GM12878 (cell line): Measurements from ENCODE around the gene PSMD10. TPM values are rescaled to one million over a fixed set of nuclear protein-coding genes. Genes with fewer than 3 reads are reported as not detected.

ENCODE experiments used
- ATAC-seq: fragments of 200-7000 bp; cut with Tn5 transposase; 3 replicates; pipeline ENCODE4 v1.9.1; 2020; ENCODE audit warnings: mild to moderate bottlenecking, moderate library complexity
- BruUV-seq: library from RNA; stranded (reverse); fragments of 400-500 nt; replicated peaks from 2 replicates; lab custom pipeline; 2021; lab: Mats Ljungman, UMichigan
- CTCF ChIA-PET: fragments of 300-600 bp; sonication (Branson Sonifier 250); formaldehyde crosslinking; extraction: SDS; loops from one replicate; lab custom pipeline; 2021; ENCODE audit warnings: inconsistent platforms; lab: Yijun Ruan, JAX
- POLR2A ChIA-PET: fragments of 350-600 bp; formaldehyde crosslinking; extraction: SDS; loops from one replicate; lab custom pipeline; 2021; ENCODE audit warnings: inconsistent platforms; lab: Charles Lee
- RAD21 ChIA-PET: fragments of 300-600 bp; sonication (Branson Sonifier 250); formaldehyde crosslinking; loops from one replicate; lab custom pipeline; 2023; ENCODE audit warnings: antibody characterized with exemption; ENCODE audit not compliant: unreplicated experiment; lab: Charles Lee
- SMC1A ChIA-PET: fragments of 300-600 bp; sonication (Branson Sonifier 250); formaldehyde crosslinking; loops from one replicate; lab custom pipeline; 2023; ENCODE audit not compliant: unreplicated experiment, uncharacterized antibody; lab: Charles Lee
- DNase-seq: peaks from one replicate; pipeline ENCODE4 v3.0.0-alpha.2; 2011; ENCODE audit warnings: low read depth, low spot score
- FAIRE-seq: peaks from 3 replicates; lab custom pipeline; 2011; peaks lifted over from hg19 to GRCh38; lab: Jason Lieb, UNC
- H2AFZ ChIP-seq: 2 replicates; pipeline ENCODE4 v1.6.0; 2011; ENCODE audit warnings: low read depth, low read length, control low read depth; ENCODE audit not compliant: control insufficient read depth
- H3K27ac ChIP-seq: 2 replicates; pipeline ENCODE4 v1.5.1; 2011; ENCODE audit warnings: control low read depth; ENCODE audit not compliant: control insufficient read depth, insufficient read depth
- H3K27me3 ChIP-seq, 2 experiments: replicated peaks in 1 of 2; 2 replicates each; pipeline versions ENCODE4 v1.6.0 to v1.6.1; 2011; ENCODE audit warnings: low read length in 1 of 2; ENCODE audit not compliant: control insufficient read depth in 2 of 2, insufficient read depth in 2 of 2
- H3K36me3 ChIP-seq, 2 experiments: 2 replicates each; pipeline ENCODE4 v1.5.1; 2011; ENCODE audit warnings: low read length in 1 of 2; ENCODE audit not compliant: control insufficient read depth in 2 of 2, insufficient read depth in 2 of 2
- H3K4me1 ChIP-seq: 2 replicates; pipeline ENCODE4 v1.6.1; 2011; ENCODE audit warnings: mild to moderate bottlenecking, low read length, moderate library complexity, mixed read lengths; ENCODE audit not compliant: control insufficient read depth, insufficient read depth
- H3K4me2 ChIP-seq: 2 replicates; pipeline ENCODE4 v1.6.0; 2011; ENCODE audit warnings: control low read depth; ENCODE audit not compliant: control insufficient read depth, insufficient read depth
- H3K4me3 ChIP-seq: fragments of 200-600 bp; sonication (generic); 2 replicates; pipeline ENCODE4 v1.5.1; 2016
- H3K79me2 ChIP-seq: 2 replicates; pipeline ENCODE4 v1.6.0; 2011; ENCODE audit warnings: low read length; ENCODE audit not compliant: control insufficient read depth, insufficient read depth
- H3K9ac ChIP-seq: 2 replicates; pipeline ENCODE4 v1.8.0; 2011; ENCODE audit warnings: low read length, control low read depth, mixed read lengths; ENCODE audit not compliant: control insufficient read depth, insufficient read depth
- H3K9me3 ChIP-seq: replicated peaks from 3 replicates; pipeline ENCODE4 v1.5.1; 2011; ENCODE audit warnings: mild to moderate bottlenecking, low read length; ENCODE audit not compliant: control insufficient read depth, insufficient read depth
- H4K20me1 ChIP-seq: 2 replicates; pipeline ENCODE4 v1.6.0; 2011; ENCODE audit not compliant: control insufficient read depth, insufficient read depth
- CBFB ChIP-seq: IDR thresholded peaks from 2 replicates; pipeline ENCODE4 v1.6.1; 2016; ENCODE audit warnings: antibody characterized with exemption, low read depth
- CHD1 ChIP-seq: IDR thresholded peaks from 2 replicates; pipeline ENCODE4 v1.6.1; 2012; ENCODE audit warnings: low read depth, low read length, improper control_type of control experiment
- CHD2 ChIP-seq: IDR thresholded peaks from 2 replicates; pipeline ENCODE4 v1.6.1; 2011; ENCODE audit warnings: low read depth, low read length, improper control_type of control experiment, borderline replicate concordance
- PML ChIP-seq: IDR thresholded peaks from 2 replicates; pipeline ENCODE4 v1.6.1; 2012; ENCODE audit warnings: low read length, inconsistent platforms
- PRDM15 ChIP-seq: fragments of 450-650 bp; formaldehyde crosslinking; IDR thresholded peaks from 2 replicates; pipeline ENCODE4 v1.4.0; 2020; ENCODE audit warnings: mild to moderate bottlenecking, moderate library complexity
- SMAD1 ChIP-seq: fragments of 450-650 bp; IDR thresholded peaks from 2 replicates; pipeline ENCODE4 v1.6.1; 2018; ENCODE audit warnings: mild to moderate bottlenecking, low read depth; ENCODE audit not compliant: partially characterized antibody
- ZBTB40 ChIP-seq: fragments of 450-650 bp; IDR thresholded peaks from 2 replicates; pipeline ENCODE4 v1.6.1; 2016; ENCODE audit warnings: mild to moderate bottlenecking, moderate library complexity, borderline replicate concordance
- ZSCAN29 ChIP-seq: fragments of 450-650 bp; IDR thresholded peaks from 2 replicates; pipeline ENCODE4 v1.6.1; 2017; ENCODE audit warnings: mild to moderate bottlenecking, moderate library complexity
- WGBS: methylation state at CpG from one replicate; pipeline ENCODE4 v1.1.6; 2016; ENCODE audit warnings: low lambda C conversion rate; ENCODE audit not compliant: insufficient replicate concordance, insufficient coverage; ENCODE audit errors: missing lambda C conversion rate; 5-methylcytosine and 5-hydroxymethylcytosine counted together
- in situ Hi-C: fragments of 300-500 bp; cut with MboI; formaldehyde crosslinking; loops from 9 replicates; pipeline ENCODE4 v1.14.3; 2018; ENCODE audit warnings: mixed read lengths
- intact Hi-C: fragments of 100-400 bp; cut with micrococcal nuclease; formaldehyde crosslinking; loops from one replicate; pipeline ENCODE4 v1.14.2; 2022; ENCODE audit not compliant: unreplicated experiment
- polyA plus RNA-seq, 11 experiments: library from polyadenylated mRNA; depleted of rRNA in 4 of 11; unstranded in 6 of 11; stranded (reverse) in 5 of 11; fragments of >200 nt; fragmentation: Nextera tagmentation in 4 of 11; fragmentation: Illumina TruSeq in 1 of 11; extraction: Ambion mirVana in 4 of 11; extraction: Trizol in 1 of 11; gene quantifications; 1 replicate in 1 of 11; 2 replicates in 10 of 11; pipeline versions ENCODE4 v1.2.1 to v1.2.3, GENCODE V29; 2011 to 2016; ENCODE audit warnings: inconsistent platforms in 2 of 11, missing spikeins in 2 of 11, low read depth in 1 of 11
- total RNA-seq, 4 experiments: library from RNA; depleted of rRNA in 3 of 4; stranded (reverse); fragments of >200 nt in 3 of 4; fragmentation: Illumina TruSeq in 1 of 4; extraction: Trizol in 1 of 4; gene quantifications; 2 replicates each; pipeline versions ENCODE4 v1.2.1 to v1.2.3, GENCODE V29; 2013 to 2021

PSMD10 gene
- total and polyA plus RNA-seq, 10 of the 15 experiments (the other 5 are each of a cell fraction or from before 2014, with no cell fraction given) = 46.9 to 152 (median 75.4) TPM

- no peak for TF ChIP-seq PRDM15
Measured at GRCh38 chrX:108091878-108092291, 543 bp upstream of the PSMD10 start (continued).

GRCh38 chrX:108090491-108091263 is 665 bp downstream of the PSMD10 start:
- no peak for FAIRE-seq
- no peaks in the 10 kb centered on the region for H3K4me1 ChIP-seq

More at GRCh38 chrX:108090491-108091263, 665 bp downstream of the PSMD10 start:
- ATAC-seq (peak; percentile 1; the same call in 1 of the 3 replicates), DNase-seq (no peak)
- H3K27me3 ChIP-seq = no peaks in the 10 kb centered on the region
- H3K9ac ChIP-seq = peak overlapping the region; percentile 80
- H3K9me3 ChIP-seq = no peaks in the 10 kb centered on the region; the same call in 2 of the 3 replicates
- peaks cover 14% of the 10 kb centered on the region for H3K79me2 ChIP-seq
- no peaks in the 10 kb centered on the region for H4K20me1 ChIP-seq
- intact Hi-C loops = no loop called here
- H3K27ac ChIP-seq = peak overlapping the region; percentile 66
- TF ChIP-seq PML (peak; percentile 50; the same call in 1 of the 2 replicates), ZSCAN29 (no peak), ZBTB40 (no peak), CBFB (0 out of 2 replicates have a peak, but pooled peaks have one; percentile 31), CHD1 (no peak), SMAD1 (no peak), CHD2 (peak; percentile 31; the same call in 1 of the 2 replicates)
- BruUV-seq = TSS peak; percentile 89
- H3K36me3 ChIP-seq = 0 out of 4 replicates have a peak, but pooled peaks cover 0 to 4% of the 10 kb centered on the region in 2 experiments
- H3K4me2 ChIP-seq = peak overlapping the region; percentile 35; the same call in 1 of the 2 replicates
- in situ Hi-C loops = no loop called here
- RAD21 ChIA-PET = no interaction called here
- H2AFZ ChIP-seq = peak overlapping the region; percentile 77
- CTCF ChIA-PET = interaction anchor here (1.1 to 1.6 kb wide), 2 partner anchors 48 to 49 kb away, joined by 3 to 4 read pairs; no protein-coding TSS in a partner anchor
- peak overlapping the region; percentile 77 for H3K4me3 ChIP-seq
- POLR2A ChIA-PET = no interaction called here
- SMC1A ChIA-PET = interaction anchor here (1.1 kb wide), 2 partner anchors 16 to 83 kb away, joined by 3 read pairs; no protein-coding TSS in a partner anchor
- 31% methylated on average over 20 of the region's 20 CpGs for WGBS
